HG03039 (cell line): ENCODE measurements around the gene MAP3K6.

ENCODE experiments used
- ATAC-seq: cut with Tn5 transposase; IDR thresholded peaks from one replicate; pipeline ENCODE4 v1.9.1; 2021; ENCODE audit warnings: mild to moderate bottlenecking, moderate library complexity; ENCODE audit not compliant: unreplicated experiment

MAP3K6 gene

DNA sequence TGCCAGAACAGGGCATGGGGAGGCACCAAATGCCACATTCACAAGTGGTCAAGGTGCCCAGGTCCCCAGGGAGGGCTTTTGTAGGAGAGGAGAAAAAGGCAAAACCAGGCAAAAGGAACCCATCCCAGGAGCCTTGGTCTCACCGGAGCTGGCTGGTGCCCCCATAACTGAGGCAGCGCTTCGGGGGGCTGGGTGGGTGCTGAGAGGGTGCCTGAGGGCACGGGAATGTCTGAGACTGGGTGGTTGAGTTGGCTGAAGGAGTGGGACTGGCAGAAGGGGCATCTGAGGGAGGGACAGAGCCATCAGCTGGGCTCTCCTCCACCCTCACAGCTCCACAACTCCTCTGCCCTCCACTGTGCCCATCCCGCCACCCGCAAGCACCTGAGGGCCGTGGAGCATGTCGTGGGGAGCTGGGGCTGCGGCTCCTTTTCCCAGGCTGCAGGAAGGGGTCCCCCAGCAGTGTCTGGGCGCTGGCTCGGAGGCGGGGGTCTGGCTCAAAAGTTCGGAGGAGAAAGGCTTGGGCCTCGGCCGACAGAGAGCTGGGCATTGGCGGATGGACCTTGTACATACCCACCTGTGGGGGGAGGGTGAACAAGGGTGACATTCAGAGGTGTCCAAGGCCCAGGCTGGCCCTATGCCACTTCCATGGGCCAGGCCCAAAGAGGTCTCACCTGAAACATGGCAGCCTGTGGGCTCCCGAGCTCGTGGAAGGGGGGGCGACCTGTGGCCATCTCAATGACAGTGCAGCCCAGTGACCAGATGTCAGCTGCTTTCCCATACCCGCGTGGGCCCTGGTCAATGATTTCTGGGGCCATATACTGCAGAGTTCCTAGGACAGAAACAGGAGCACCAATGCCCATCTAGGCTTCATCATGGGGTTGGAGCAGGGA is 8.5 kb downstream of the MAP3K6 start:
- no peak for ATAC-seq

DNA sequence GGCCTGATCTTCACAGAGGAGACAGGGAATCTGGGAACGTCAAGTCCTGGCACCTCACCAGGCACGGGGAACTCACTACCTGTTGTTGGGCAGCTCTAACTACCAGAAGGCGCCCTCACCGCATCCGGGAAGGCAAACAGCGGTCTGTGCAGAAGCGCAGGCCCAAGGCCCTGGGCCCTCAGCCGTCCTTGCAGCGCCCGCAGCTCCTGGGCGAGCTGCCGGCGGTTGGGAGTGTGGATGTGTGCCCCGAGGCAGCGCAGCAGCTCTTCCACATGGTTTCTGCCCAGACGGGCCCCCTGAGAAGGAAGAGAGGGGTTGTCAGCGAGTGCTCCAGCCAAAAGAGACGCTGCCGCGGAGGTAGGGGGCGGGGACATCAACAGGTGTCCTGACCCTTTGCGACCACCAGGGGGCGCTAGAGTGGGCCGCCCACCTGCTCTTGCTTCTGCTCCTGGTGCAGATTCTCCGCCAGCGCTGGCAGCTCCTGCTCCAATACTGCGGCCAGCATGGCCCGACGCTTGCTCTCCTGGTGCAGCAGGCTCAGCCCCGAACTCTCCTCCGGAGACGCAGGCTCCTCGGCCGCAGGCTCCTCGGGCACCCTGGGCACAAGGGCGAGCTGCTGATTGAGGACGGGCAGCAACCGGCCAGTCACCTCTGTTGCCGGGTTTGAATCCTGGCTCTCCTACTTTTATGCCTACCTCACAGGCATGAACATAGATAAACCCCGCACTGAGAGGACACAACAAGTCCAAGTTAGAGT is 9.3 kb downstream of the MAP3K6 start:
- ATAC-seq: no peak

DNA sequence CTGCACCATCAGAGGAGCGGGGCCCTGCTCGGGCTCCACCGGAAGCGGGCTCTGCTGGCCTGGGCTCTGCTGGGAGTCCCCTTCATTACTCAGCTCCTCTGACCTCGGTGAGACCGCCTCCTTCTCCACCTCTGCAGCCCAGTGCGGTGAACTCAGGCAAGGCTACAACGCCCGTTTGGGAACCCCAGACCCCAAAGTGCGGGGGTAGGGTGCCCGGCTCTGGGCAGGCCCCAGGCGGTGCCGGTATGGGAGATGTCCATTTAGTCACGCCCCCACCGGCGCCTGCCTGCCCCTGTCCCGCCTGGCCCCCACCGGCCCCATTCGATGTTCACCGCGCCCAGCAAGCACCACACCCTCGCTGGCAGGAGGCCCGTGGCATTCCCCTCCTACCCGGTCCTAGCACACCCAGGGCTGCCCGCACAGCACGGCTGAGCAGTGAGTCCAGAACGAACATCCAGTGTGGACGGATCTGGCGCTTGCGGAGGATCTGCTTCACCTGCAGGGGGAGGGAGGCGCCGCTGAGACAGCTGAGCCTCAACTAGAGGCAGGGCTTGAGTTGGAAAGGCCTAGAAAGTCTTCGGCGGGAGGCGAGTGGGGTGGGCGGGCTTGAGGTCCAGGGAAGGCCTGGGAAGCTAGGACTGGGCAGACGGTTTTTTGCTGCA is 10.0 kb downstream of the MAP3K6 start:
- no peak for ATAC-seq

DNA sequence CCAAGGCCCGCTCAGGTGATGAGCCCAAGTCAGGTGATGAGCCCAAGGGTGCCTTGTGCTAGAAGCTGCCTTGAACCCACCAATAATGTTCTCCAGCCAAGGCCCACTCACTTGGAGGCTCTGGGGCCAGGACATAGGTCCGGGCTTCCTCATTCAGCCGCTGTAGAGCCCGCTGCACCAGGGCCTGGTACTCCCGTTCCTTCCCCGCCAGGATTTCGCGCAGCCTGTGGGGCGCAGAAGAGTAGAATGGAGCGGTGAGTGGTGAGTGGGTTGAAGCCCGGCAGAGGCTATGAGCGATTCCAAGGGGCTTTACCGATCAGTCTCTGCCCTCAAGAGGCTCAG is 10.5 kb downstream of the MAP3K6 start:
- ATAC-seq: no peak

DNA sequence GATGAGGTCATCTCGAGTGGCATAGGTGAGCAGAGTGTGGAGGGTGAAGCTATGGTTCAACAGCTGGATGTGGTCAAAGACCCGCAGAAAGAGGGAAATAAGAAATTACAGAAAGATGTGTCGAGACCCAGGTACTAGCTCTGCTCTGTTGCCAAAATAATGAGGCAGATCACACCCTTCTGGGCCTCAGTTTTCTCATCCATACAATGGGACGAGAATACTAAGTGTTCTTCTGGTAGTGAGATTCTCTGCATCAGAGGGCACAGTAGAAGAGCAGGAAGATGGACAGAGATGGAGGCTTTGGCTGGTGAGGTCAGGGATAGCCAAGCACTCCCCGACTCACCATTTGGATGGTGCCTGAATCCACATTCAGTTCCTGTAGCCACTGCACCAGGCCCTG is 11.1 kb downstream of the MAP3K6 start:
- no peak for ATAC-seq

DNA sequence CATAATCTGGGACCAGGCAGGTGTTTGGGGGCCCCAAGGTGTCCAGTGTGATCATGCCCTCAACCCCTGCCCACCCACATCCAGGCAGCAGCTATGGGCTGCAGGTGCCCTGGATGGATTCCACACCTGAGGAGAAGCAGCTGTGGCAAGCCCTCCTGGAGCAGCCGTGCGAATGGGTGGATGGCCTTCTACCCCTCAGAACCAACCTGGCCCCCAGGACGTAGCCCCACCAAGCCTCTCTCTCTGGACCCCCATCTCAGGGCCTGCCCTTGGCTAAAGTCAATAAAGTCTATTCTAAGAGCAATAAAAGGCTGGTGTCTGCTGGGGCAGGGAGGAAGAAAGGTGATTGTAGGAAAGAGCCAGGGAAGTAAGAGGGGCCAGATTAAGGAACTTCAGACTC is 13.1 kb downstream of the MAP3K6 start:
- no peak for ATAC-seq

DNA sequence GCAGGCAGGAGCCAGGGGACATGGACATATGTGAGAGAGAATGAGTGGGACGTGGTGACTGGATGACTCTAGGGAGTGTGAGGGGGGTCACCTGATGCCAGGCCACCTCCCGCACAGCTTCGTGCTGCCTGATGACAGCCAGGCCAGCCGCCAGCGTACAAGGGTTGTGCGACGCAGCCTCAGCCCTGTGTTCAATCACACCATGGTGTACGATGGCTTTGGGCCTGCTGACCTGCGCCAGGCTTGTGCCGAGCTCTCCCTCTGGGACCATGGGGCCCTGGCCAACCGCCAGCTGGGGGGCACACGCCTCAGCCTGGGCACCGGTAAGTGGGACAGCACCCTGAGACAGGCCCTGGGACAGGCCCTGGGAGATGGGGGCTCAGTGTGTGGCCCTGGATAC is 13.6 kb downstream of the MAP3K6 start:
- no peak for ATAC-seq

DNA sequence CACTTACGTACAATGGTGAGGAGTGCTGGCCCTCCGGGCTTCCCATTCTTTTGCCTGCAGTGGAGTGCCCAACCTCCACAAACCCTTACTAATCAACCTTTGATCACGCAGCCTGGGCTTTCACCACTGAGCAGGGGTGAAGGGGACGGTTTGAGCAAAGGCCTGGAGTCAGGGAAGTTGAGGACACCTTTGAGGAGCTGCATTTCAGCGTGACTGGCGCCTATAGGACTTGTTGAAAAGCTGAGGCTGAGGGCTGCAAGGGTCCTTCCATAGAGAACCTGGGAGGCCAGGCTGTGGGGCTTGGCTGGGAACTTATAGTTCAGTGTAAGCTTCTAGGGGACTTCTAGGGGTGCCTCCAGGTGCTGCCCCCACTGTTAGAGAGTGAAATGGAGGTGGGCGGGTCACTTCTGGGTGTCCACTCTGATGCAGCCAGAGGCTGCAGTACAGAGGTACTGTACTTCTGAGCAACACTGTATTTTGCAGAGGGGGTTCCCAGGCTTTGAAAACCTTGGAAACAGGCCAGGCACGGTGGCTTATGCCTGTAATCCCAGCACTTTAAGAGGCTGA is 15.1 kb downstream of the MAP3K6 start:
- no peak for ATAC-seq

DNA sequence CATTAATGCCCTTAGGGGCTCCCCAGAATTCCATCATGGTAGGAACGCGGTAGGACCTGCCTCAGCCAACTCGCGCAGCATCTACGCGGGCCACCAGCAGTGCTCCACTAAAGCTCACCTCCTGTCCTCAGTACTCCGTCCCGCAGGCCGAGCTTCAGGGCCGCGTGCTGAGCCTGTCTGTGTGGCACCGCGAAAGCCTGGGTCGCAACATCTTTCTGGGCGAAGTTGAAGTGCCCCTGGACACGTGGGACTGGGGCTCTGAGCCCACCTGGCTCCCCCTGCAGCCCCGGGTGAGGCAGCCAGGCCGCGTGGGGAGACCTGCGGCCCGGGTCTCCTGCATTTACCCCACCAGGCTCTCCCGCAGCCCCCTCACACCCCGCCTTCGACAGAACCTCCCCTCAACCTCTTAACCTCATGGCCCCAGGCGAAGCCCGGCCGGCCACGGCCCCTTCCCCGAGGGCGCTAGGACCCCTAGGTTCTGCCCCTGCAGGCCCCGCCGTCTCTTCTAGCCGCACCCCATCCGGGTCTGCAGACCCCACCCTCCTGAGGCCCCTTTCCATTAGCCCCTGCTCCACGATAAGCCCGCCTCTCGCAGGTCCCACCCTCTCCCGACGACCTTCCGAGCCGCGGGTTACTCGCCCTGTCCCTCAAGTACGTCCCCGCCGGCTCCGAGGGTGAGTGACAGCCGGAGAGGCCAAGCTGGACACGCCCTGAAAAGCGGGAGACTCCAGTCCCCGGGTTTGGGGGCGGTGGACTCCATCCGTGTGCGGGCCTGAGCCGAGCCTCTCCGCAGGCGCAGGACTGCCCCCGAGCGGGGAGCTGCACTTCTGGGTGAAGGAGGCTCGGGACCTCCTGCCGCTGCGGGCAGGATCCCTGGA is 15.9 kb downstream of the MAP3K6 start:
- ATAC-seq: no peak

DNA sequence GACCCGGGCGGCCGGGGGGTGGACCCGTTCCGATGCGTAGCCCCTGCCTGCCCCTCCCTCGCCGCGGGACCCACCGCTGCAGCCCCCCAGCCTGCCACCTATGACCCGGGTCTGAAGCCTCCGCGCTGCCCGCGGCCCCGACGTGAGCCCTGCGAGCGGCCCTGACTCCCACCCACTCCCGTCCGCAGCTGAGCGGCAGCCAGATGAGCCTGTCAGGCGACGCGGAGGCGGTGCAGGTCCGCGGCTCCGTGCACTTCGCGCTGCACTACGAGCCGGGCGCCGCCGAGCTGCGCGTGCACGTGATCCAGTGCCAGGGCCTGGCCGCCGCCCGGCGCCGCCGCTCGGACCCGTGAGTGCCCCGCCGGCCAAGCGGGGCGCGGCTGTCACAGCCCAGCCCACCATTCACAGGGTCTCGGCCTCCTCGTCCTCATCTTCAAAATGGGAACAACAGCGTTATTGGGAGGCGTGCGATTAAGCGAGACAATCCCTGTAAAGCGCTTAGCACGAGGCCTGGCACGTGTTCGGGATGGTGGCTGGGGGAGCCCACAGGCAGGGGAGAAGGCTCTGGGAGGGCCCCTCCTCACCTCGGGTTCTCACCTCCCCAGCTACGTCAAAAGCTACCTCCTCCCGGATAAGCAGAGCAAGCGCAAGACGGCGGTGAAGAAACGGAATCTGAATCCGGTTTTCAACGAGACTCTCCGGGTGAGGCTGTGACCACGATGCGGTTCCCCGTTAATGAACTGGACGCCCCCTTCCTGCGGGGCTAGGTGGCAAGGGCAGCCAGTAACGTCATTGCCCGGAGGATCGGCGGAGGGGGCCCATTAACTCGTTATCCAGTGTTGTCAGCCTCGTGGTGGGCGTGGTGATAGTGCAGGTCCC is 16.7 kb downstream of the MAP3K6 start:
- no peak for ATAC-seq

DNA sequence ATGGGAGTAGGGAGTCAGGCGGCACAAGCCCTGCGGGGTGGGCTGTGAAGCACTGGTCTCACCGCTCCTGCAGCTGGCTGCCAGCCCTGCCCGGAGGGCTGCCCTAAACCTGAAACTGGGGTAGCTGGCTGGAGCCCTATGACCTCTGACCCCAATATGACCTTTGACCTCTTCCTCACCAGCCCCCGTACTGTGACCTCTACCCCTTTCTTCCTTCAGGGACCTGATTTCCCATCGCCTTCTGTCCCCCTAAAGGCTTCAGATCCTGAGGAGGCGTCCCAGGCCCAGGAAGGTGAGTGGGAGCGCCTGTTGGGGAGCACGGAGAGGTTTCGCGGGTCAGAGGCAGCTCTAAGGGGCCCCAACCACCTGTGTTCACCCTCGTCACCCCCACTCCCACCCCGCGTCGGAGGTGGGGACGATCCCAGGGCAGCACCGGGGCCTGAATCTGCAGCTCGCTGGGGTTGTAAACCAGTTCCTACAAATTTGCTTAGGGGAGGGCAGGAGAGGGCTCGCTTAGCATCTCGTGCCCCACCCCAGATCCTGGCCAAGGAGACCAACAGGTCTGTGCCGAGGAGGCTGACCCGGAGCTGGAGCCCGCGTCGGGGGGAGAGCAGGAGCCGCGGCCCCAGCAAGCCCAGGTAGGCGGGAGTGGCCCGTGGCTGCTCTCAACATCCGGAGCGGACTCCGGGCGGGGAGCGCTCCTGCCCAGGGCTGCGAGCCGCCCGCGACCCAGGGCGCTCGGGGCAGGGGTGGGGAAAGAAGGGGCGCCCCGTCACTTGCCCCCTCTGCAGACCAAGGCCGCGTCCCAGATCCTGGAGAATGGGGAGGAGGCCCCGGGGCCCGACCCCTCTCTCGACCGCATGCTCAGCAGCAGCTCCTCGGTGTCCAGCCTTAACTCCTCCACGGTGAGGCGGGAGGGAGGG is 17.6 kb downstream of the MAP3K6 start:
- no peak for ATAC-seq

DNA sequence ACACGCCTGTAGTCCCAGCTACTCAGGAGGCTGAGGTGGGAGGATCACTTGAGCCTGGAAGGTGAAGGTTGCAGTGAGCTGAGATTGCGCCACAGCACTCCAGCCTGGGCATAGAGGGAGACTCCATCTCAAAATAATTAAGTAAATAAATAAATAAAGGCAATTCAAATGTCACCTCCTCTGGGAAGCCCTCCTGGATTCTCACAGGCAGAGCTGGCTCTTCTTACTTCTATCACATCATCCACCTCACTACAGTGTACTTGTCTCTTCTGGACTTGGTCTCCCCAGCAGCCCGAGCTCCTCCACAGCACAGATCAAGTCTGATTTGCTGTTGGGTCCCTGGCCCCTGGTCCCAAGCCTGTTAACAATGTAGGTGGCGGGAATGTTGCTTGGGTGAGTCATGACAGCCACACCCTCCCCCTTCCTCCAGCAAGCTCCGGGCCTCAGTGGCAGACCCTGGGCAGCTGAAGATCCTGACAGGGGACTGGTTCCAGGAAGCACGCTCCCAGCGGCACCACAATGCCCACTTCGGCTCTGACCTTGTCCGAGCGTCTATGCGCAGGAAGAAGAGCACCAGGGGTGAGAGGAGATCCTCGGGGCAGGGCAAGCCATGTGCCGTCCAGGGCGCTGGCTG is 19.7 kb downstream of the MAP3K6 start:
- no peak for ATAC-seq

DNA sequence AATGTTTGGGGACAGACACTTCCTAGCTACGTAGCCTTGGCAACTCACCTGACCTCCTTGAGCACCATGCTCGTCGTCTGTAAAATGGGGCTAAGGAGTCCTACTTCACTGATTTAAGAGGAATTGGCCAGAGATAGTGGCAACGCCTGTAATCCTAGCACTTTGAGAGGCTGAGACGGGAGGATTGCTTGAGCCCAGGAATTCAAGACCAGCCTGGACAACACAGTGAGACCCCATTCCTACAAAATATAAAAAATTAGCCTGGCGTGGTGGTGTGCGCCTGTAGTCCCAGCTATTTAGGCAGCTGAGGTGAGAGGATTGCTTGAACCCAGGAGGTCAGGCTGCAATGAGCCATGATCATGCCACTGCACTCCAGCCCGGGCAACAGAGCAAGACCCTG is 20.4 kb downstream of the MAP3K6 start:
- ATAC-seq: no peak

DNA sequence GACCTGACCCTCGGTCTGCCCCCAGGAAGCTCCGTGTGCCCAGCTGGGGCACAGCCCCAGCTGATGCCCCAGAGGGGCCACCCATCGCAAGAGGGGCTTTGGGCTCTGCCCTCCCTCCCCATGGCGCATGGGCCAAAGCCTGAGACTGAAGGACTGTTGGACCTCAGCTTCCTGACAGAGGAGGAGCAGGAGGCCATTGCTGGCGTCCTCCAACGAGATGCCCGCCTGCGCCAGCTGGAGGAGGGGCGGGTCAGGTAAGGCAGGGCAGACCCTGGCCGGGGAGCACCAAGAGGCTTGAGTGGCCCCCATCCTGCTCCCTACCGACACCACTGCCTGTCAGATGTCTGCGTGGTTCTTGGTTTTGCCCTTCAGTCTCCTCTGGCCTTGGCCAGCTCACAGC is 21.5 kb downstream of the MAP3K6 start:
- ATAC-seq: no peak

DNA sequence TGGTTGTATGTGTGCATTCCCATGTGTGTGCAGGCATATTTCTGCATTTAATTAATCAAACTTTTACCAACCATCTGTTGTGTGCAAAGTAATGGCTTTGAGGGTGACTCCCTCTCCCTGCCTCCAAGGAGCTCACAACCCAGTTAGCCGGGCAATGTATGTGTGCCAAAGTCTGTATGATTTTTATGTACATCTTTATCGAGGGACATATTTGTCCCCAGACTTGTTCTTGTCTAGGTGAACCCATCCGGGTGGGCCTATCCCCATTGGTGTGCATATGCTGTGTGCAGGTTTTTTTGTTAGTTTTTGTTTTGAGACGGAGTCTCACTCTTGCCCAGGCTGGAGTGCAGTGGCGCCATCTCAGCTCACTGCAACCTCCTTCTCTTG is 23.1 kb downstream of the MAP3K6 start:
- ATAC-seq: no peak

DNA sequence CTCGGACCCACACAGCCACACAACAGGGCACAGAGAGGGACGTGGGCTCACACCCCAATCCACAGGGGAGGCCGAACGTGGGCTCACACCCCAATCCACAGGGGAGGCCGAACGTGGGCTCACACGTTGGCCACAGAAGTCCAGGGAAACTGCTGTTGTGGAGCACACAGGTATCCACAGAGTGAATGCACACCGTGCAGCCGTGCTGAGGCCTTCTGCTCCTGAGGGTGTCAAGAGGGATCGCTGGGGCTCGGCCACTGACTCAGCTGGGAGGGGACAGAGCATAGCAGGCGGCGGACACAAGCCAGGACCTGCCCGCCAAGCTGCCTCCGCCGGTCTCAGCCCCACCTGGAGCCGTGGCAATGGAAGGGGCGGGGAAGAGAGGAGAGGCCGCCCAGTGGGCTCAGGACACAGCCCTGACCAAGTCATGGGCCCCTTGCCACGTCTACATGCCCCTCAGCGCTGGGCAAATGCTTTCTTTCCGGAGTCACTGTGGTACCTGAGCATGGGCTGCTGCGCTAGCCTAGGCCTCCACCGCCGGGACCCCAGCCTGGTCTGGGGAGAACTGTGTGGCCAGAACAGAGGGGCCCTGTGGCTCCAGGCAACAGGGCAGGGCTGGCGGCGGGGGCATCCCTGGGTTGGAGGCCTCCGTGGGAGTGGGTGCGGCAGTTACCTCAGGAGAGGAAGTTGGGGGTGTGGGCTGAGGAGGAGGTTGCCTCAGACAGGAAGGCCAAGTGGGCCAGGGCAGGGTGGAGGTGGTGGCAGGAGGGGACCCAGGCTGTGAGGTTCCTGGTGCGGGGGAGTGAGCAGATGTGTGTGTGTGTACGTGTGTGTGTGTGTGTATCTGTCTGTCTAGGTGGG is 23.8 kb downstream of the MAP3K6 start:
- no peak for ATAC-seq

DNA sequence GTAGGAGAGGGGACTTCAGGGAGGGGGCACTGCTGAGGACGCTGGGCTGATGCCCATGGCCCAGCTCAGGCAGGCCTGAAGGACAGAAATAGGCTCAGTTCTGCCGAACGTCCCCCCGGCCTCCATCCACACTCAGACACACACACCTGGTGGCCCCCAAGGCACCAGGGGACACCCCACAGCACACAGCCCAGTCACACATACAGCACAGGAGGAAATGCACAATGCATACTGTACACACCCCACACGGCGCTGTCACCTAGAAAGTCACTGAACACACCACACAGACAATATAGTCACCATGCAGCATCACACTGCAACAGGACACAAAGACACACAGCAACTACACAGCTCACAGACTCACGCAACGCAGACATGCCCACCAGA is 24.4 kb downstream of the MAP3K6 start:
- ATAC-seq: no peak
